NOMO-1 (cell line): ENCODE data around the gene TLE1.

ENCODE experiments used
- DNase-seq, 2 experiments: peaks; one replicate each; lab custom pipeline; 2025; ENCODE audit not compliant: unreplicated experiment in 2 of 2; lab: John Stamatoyannopoulos, UW

The TLE1 gene

GRCh38 chr9:81584099-81584498 is 105.2 kb downstream of the TLE1 start:
- DNase-seq, result no peak

GRCh38 chr9:81581986-81582385 is 107.4 kb downstream of the TLE1 start:
- no peak for DNase-seq

- DNase-seq, result no peak
Measured at GRCh38 chr9:81579381-81579780, 110.0 kb downstream of the TLE1 start.

GRCh38 chr9:81578606-81579005 is 110.7 kb downstream of the TLE1 start:
- DNase-seq, result no peak

- no peak for DNase-seq
Measured at GRCh38 chr9:81575956-81576355, 113.4 kb downstream of the TLE1 start.

- DNase-seq, result no peak
Measured at GRCh38 chr9:81574405-81574804, 114.9 kb downstream of the TLE1 start.

- no peak for DNase-seq
Measured at GRCh38 chr9:81573415-81574321, 115.7 kb downstream of the TLE1 start.

GRCh38 chr9:81570083-81570482 is 119.3 kb downstream of the TLE1 start:
- DNase-seq, result no peak

GRCh38 chr9:81566074-81566698 is 123.2 kb downstream of the TLE1 start:
- no peak for DNase-seq

- DNase-seq, result no peak
Measured at GRCh38 chr9:81565609-81566008, 123.7 kb downstream of the TLE1 start.

GRCh38 chr9:81565144-81565543 is 124.2 kb downstream of the TLE1 start:
- DNase-seq, result no peak

- no peak for DNase-seq
Measured at GRCh38 chr9:81564632-81565031, 124.7 kb downstream of the TLE1 start.

GRCh38 chr9:81563739-81564138 is 125.6 kb downstream of the TLE1 start:
- no peak for DNase-seq

- DNase-seq, result no peak
Measured at GRCh38 chr9:81563020-81563407, 126.3 kb downstream of the TLE1 start.

- no peak for DNase-seq
Measured at GRCh38 chr9:81562231-81563019, 126.9 kb downstream of the TLE1 start.

- DNase-seq, result no peak
Measured at GRCh38 chr9:81560851-81561732, 128.3 kb downstream of the TLE1 start.

- no peak for DNase-seq
Measured at GRCh38 chr9:81559709-81560108, 129.6 kb downstream of the TLE1 start.

- no peak for DNase-seq
Measured at GRCh38 chr9:81559197-81559596, 130.2 kb downstream of the TLE1 start.

- no peak for DNase-seq
Measured at GRCh38 chr9:81558091-81558830, 131.1 kb downstream of the TLE1 start.
